GM18861 (cell line): ENCODE measurements around the gene GJB2.

Experiments used
- ATAC-seq: cut with Tn5 transposase; IDR thresholded peaks from one replicate; pipeline ENCODE4 v1.9.1; 2021; ENCODE audit not compliant: unreplicated experiment

Gene GJB2

GRCh38 chr13:20192836-20193161 lies at the start of gene GJB2:
Gene GJB2, minus strand, starts transcription at chr13:20192938. Its CDS starts 3,357 bp downstream, at chr13:20189581.
- ATAC-seq, result no peak

- no peak for ATAC-seq
These were observed 48.9 kb upstream of the GJB2 start for GRCh38 chr13:20241593-20241992.

GRCh38 chr13:20239748-20240147 lies 47.0 kb upstream of the GJB2 start:
- ATAC-seq, result no peak

- ATAC-seq, result no peak
These were observed 40.0 kb upstream of the GJB2 start for GRCh38 chr13:20232556-20233277.

GRCh38 chr13:20231839-20232555 lies 39.3 kb upstream of the GJB2 start, which contains the start of gene GJB6:
Gene GJB6, minus strand, starts transcription at chr13:20232319. Its CDS starts 8,839 bp downstream, at chr13:20223480.
- no peak for ATAC-seq

- no peak for ATAC-seq
These were observed 38.4 kb upstream of the GJB2 start for GRCh38 chr13:20230913-20231838.

- ATAC-seq, result no peak
These were observed 35.0 kb upstream of the GJB2 start for GRCh38 chr13:20227730-20228129.

- ATAC-seq, result no peak
These were observed 34.5 kb upstream of the GJB2 start for GRCh38 chr13:20227288-20227687.

- ATAC-seq, result no peak
These were observed 29.8 kb upstream of the GJB2 start for GRCh38 chr13:20222553-20222952.

GRCh38 chr13:20221772-20222171 lies 29.0 kb upstream of the GJB2 start:
- ATAC-seq, result no peak

- peak; percentile 93 for ATAC-seq
These were observed 26.8 kb upstream of the GJB2 start for GRCh38 chr13:20219577-20219976.

- no peak for ATAC-seq
These were observed 24.4 kb upstream of the GJB2 start for GRCh38 chr13:20217168-20217567.

- no peak for ATAC-seq
These were observed 17.2 kb upstream of the GJB2 start for GRCh38 chr13:20209948-20210347.

- no peak for ATAC-seq
These were observed 14.0 kb upstream of the GJB2 start for GRCh38 chr13:20206698-20207235.

- ATAC-seq, result no peak
These were observed 13.4 kb upstream of the GJB2 start for GRCh38 chr13:20206065-20206697.

GRCh38 chr13:20198781-20199180 lies 6.0 kb upstream of the GJB2 start:
- no peak for ATAC-seq

- no peak for ATAC-seq
These were observed 4.7 kb upstream of the GJB2 start for GRCh38 chr13:20197361-20197834.

GRCh38 chr13:20195801-20196200 lies 3.1 kb upstream of the GJB2 start:
- no peak for ATAC-seq

- no peak for ATAC-seq
These were observed 1.3 kb upstream of the GJB2 start for GRCh38 chr13:20193907-20194631.
